Central memory CD4-positive, alpha-beta T cell (primary cell): ENCODE measurements around the gene CACNB4.
"Not testable (repeated sequence)": the region's sequence is repeated elsewhere in the genome, so short reads cannot be mapped to it uniquely, and the experiment has no call there.

Experiments used
- DNase-seq: peaks from one replicate; pipeline ENCODE4 v3.0.0; 2022
- total RNA-seq, 3 experiments: gene quantifications; one replicate each; lab custom pipeline; 2026; lab: John Stamatoyannopoulos, UW

Gene CACNB4
- total RNA-seq: 0 to 0.65 (median 0.42) reads per million in 3 experiments

GRCh38 chr2:152098496-152099366, at the start of gene CACNB4:
Gene CACNB4, minus strand, starts transcription at chr2:152099044.
- DNase-seq: no peak

GRCh38 chr2:152134488-152135280, 35.8 kb upstream of the CACNB4 start:
- DNase-seq: no peak

GRCh38 chr2:152132306-152132705, 33.5 kb upstream of the CACNB4 start:
- DNase-seq: no peak

- DNase-seq: no peak
These were observed 28.8 kb upstream of the CACNB4 start for GRCh38 chr2:152127628-152128027.

GRCh38 chr2:152126664-152127063, 27.8 kb upstream of the CACNB4 start:
- DNase-seq: no peak

GRCh38 chr2:152122161-152122560, 23.3 kb upstream of the CACNB4 start:
- no peak for DNase-seq

- no peak for DNase-seq
These were observed 21.6 kb upstream of the CACNB4 start for GRCh38 chr2:152120430-152120829.

- no peak for DNase-seq
These were observed 17.1 kb upstream of the CACNB4 start for GRCh38 chr2:152115952-152116351.

GRCh38 chr2:152114366-152114765, 15.5 kb upstream of the CACNB4 start:
- no peak for DNase-seq

GRCh38 chr2:152107140-152107539, 8.3 kb upstream of the CACNB4 start:
- DNase-seq: not testable (repeated sequence)

- no peak for DNase-seq
These were observed 7.6 kb upstream of the CACNB4 start for GRCh38 chr2:152106464-152106863.

GRCh38 chr2:152103271-152103670, 4.4 kb upstream of the CACNB4 start:
- DNase-seq: no peak

GRCh38 chr2:152100961-152101360, 2.1 kb upstream of the CACNB4 start:
- DNase-seq: no peak

GRCh38 chr2:152099367-152100050, 665 bp upstream of the CACNB4 start:
- no peak for DNase-seq

GRCh38 chr2:152097801-152098495, 896 bp downstream of the CACNB4 start:
- no peak for DNase-seq

- DNase-seq: no peak
These were observed 1.5 kb downstream of the CACNB4 start for GRCh38 chr2:152097290-152097800.

GRCh38 chr2:152095146-152095545, 3.7 kb downstream of the CACNB4 start:
- DNase-seq: no peak

- no peak for DNase-seq
These were observed 4.8 kb downstream of the CACNB4 start for GRCh38 chr2:152094014-152094413.

- no peak for DNase-seq
These were observed 5.4 kb downstream of the CACNB4 start for GRCh38 chr2:152093464-152093863.

GRCh38 chr2:152092095-152092494, 6.7 kb downstream of the CACNB4 start:
- no peak for DNase-seq

GRCh38 chr2:152090726-152091125, 8.1 kb downstream of the CACNB4 start:
- not testable (repeated sequence) for DNase-seq

GRCh38 chr2:152089238-152089637, 9.6 kb downstream of the CACNB4 start:
- DNase-seq: no peak
